HepG2 (cell line): Measurements from ENCODE around the gene SESN1. TPM values are rescaled to one million over a fixed set of nuclear protein-coding genes. Genes with fewer than 3 reads are reported as not detected.

Source experiments
- CENPBD1 ChIP-seq: sonication (generic); formaldehyde crosslinking; IDR thresholded peaks from 2 replicates; pipeline ENCODE4 v1.8.0; 2022; ENCODE audit warnings: missing genetic modification reagents, low read depth, mild to moderate bottlenecking, borderline replicate concordance
- E2F2 ChIP-seq: sonication (generic); formaldehyde crosslinking; IDR thresholded peaks from 2 replicates; pipeline ENCODE4 v1.4.0; 2020; ENCODE audit warnings: missing genetic modification reagents, borderline replicate concordance
- FOXO1 ChIP-seq: sonication (generic); formaldehyde crosslinking; IDR thresholded peaks from 2 replicates; pipeline ENCODE4 v1.4.0; 2020; ENCODE audit warnings: missing genetic modification reagents
- GTF3A ChIP-seq: sonication (generic); formaldehyde crosslinking; conservative IDR thresholded peaks from 2 replicates; pipeline ENCODE4 v1.4.0; 2020; ENCODE audit warnings: mild to moderate bottlenecking, missing genetic modification reagents
- HMG20A ChIP-seq: IDR thresholded peaks from 2 replicates; pipeline ENCODE4 v1.6.1; 2016; ENCODE audit warnings: borderline replicate concordance
- KLF16 ChIP-seq, 2 experiments: sonication (generic) in 1 of 2; formaldehyde crosslinking in 1 of 2; IDR thresholded peaks; 2 replicates each; pipeline versions ENCODE4 v1.6.1 to v1.8.0; 2016 to 2023; ENCODE audit warnings: missing genetic modification reagents in 2 of 2, missing compliant biosample characterization in 1 of 2
- NFAT5 ChIP-seq: sonication (generic); formaldehyde crosslinking; IDR thresholded peaks from 2 replicates; pipeline ENCODE4 v1.4.0; 2020; ENCODE audit warnings: missing genetic modification reagents
- NFE2L2 ChIP-seq: fragments of 150-350 bp; IDR thresholded peaks from 2 replicates; pipeline ENCODE4 v1.6.1; 2014; ENCODE audit warnings: low read length
- PTBP1 ChIP-seq: fragments of 200-400 bp; formaldehyde crosslinking; IDR thresholded peaks from 2 replicates; pipeline ENCODE4 v1.6.1; 2018; ENCODE audit warnings: low read length, low read depth; ENCODE audit not compliant: poor library complexity, severe bottlenecking
- RARG ChIP-seq: sonication (generic); formaldehyde crosslinking; IDR thresholded peaks from 2 replicates; pipeline ENCODE4 v1.4.0; 2020; ENCODE audit warnings: low read depth, mild to moderate bottlenecking, missing genetic modification reagents
- RFXAP ChIP-seq: sonication (generic); formaldehyde crosslinking; IDR thresholded peaks from 2 replicates; pipeline ENCODE4 v1.4.0; 2020; ENCODE audit warnings: missing genetic modification reagents, borderline replicate concordance
- SMAD9 ChIP-seq: sonication (generic); formaldehyde crosslinking; IDR thresholded peaks from 2 replicates; pipeline ENCODE4 v1.5.1; 2020; ENCODE audit warnings: mild to moderate bottlenecking, missing genetic modification reagents
- ZFYVE20 ChIP-seq: sonication (generic); formaldehyde crosslinking; IDR thresholded peaks from 2 replicates; pipeline ENCODE4 v1.8.0; 2023; ENCODE audit warnings: low read depth, mild to moderate bottlenecking, moderate library complexity, missing genetic modification reagents, borderline replicate concordance
- ZNF282 ChIP-seq: fragments of 450-650 bp; IDR thresholded peaks from 2 replicates; pipeline ENCODE4 v1.6.1; 2018; ENCODE audit not compliant: partially characterized antibody
- ZNF335 ChIP-seq: sonication (generic); formaldehyde crosslinking; IDR thresholded peaks from 2 replicates; pipeline ENCODE4 v1.4.0; 2020; ENCODE audit warnings: missing genetic modification reagents
- ZNF34 ChIP-seq: sonication (generic); formaldehyde crosslinking; IDR thresholded peaks from 2 replicates; pipeline ENCODE4 v1.4.0; 2020; ENCODE audit warnings: mild to moderate bottlenecking, missing genetic modification reagents, borderline replicate concordance
- ZNF557 ChIP-seq: sonication (generic); formaldehyde crosslinking; IDR thresholded peaks from 2 replicates; pipeline ENCODE4 v1.4.0; 2020; ENCODE audit warnings: missing genetic modification reagents
- ZNF629 ChIP-seq: sonication (generic); formaldehyde crosslinking; conservative IDR thresholded peaks from 2 replicates; pipeline ENCODE4 v1.5.0; 2020; ENCODE audit warnings: missing genetic modification reagents
- ZNF678 ChIP-seq: sonication (generic); formaldehyde crosslinking; IDR thresholded peaks from 2 replicates; pipeline ENCODE4 v1.4.0; 2020; ENCODE audit warnings: mild to moderate bottlenecking, missing genetic modification reagents
- ZNF781 ChIP-seq: sonication (generic); formaldehyde crosslinking; IDR thresholded peaks from 2 replicates; pipeline ENCODE4 v1.5.1; 2020; ENCODE audit warnings: borderline replicate concordance, mild to moderate bottlenecking, missing genetic modification reagents; ENCODE audit errors: not compliant biosample characterization
- ZNF800 ChIP-seq: sonication (generic); formaldehyde crosslinking; IDR thresholded peaks from 2 replicates; pipeline ENCODE4 v1.4.0; 2020; ENCODE audit warnings: missing genetic modification reagents
- ZSCAN22 ChIP-seq: sonication (generic); formaldehyde crosslinking; IDR thresholded peaks from 2 replicates; pipeline ENCODE4 v1.4.0; 2020; ENCODE audit warnings: mild to moderate bottlenecking, missing genetic modification reagents
- polyA plus RNA-seq, 8 experiments: library from polyadenylated mRNA; depleted of rRNA in 3 of 8; stranded (reverse) in 7 of 8; unstranded in 1 of 8; fragments of >200 nt; fragmentation: Illumina TruSeq in 4 of 8; extraction: Trizol in 4 of 8; gene quantifications; 2 replicates each; pipeline versions ENCODE4 v1.2.1 to v1.2.3, GENCODE V29; 2011 to 2016; ENCODE audit warnings: low read depth in 4 of 8, missing spikeins in 1 of 8, mixed read lengths in 1 of 8; ENCODE audit not compliant: insufficient read depth in 1 of 8
- total RNA-seq, 5 experiments: library from RNA; depleted of rRNA; stranded (reverse); fragments of >200 nt; fragmentation: Illumina TruSeq; extraction: Trizol; gene quantifications; 2 replicates each; pipeline ENCODE4 v1.2.3, GENCODE V29; 2016; ENCODE audit warnings: low read depth in 1 of 5

Gene SESN1
- total and polyA plus RNA-seq, 2 of the 13 experiments (the other 11 are each of a cell fraction or from before 2014, with no cell fraction given): 24.9 to 44.7 TPM

DNA sequence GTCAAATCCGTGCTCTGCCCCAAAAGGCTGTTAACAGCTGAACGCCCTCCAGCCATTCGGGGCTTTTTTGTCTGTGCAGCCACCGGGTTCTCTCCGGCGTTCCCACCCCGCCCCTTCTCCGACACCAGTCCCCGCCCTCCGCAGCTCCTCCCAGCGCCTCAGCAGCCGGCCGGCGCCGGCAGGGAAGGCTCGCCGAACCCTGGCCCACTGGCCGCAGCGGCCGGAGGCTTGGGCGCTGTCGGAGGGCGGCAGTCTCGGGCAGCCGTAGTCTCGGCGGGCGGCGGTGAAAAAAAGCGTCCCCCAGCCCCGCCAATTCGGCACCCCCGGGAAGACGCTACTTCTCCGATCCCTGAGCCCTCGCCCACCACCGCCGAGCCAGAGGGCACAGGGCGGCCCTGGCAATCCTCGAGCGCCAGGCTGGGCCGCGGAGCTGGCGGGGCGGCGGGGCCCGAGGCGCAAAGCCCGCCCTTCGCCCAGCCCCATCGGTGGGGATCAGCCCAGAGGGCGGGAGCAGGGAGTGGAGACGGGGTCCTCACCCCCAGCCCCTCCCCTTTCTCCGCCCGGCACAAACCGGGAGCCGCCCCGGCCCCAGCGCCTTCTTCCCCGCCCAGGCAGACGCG is at the start of gene SESN1 (continued):
- TF ChIP-seq NFAT5 (peak; percentile 37; the same call in 1 of the 2 replicates), ZNF629 (CRISPR knock-in tag) (no peak; the same call in 1 of the 2 replicates), ZNF335 (no peak), KLF16 (CRISPR knock-in tag; IDR thresholded peaks at IDR 0.05) (peak in 1 of 2 experiments; percentile 76; a peak in 1 of 4 replicates), RARG (CRISPR knock-in tag) (no peak), ZNF34 (CRISPR knock-in tag) (no peak), ZNF800 (peak; percentile 36; the same call in 1 of the 2 replicates), RFXAP (CRISPR knock-in tag) (no peak), HMG20A (CRISPR knock-in tag) (no peak; the same call in 1 of the 2 replicates), PTBP1 (no peak), ZNF781 (CRISPR knock-in tag) (no peak), NFE2L2 (no peak), ZNF678 (CRISPR knock-in tag) (0 out of 2 replicates have a peak, but pooled peaks have one; percentile 11), ZNF282 (no peak), ZFYVE20 (CRISPR knock-in tag) (no peak), GTF3A (no peak), E2F2 (no peak), ZNF557 (no peak), FOXO1 (no peak), CENPBD1 (CRISPR knock-in tag) (0 out of 2 replicates have a peak, but pooled peaks have one; percentile 3), SMAD9 (CRISPR knock-in tag) (no peak), ZSCAN22 (CRISPR knock-in tag) (no peak)
